Stomach (tissue), 4 donors: ENCODE data around the gene PAQR5.

Source experiments
- CTCF ChIP-seq, 7 experiments: fragments of 450-650 bp in 4 of 7; fragments of 200-600 bp in 3 of 7; sonication (generic) in 3 of 7; IDR thresholded peaks; one replicate each; pipeline ENCODE4 v1.5.1; 2016 to 2019; ENCODE audit warnings: antibody characterized with exemption in 7 of 7, control low read depth in 2 of 7, mild to moderate bottlenecking in 1 of 7
- EP300 ChIP-seq: sonication (generic); formaldehyde crosslinking; IDR thresholded peaks from one replicate; pipeline ENCODE4 v1.6.1; 2017; ENCODE audit warnings: antibody characterized with exemption
- POLR2A ChIP-seq, 4 donors: fragments of 450-650 bp; IDR thresholded peaks; one replicate each; pipeline ENCODE4 v1.6.1; 2016; ENCODE audit warnings: antibody characterized with exemption in 4 of 4, control low read depth in 2 of 4, mild to moderate bottlenecking in 1 of 4, moderate library complexity in 1 of 4
- POLR2AphosphoS5 ChIP-seq, 3 donors: sonication (generic); formaldehyde crosslinking; IDR thresholded peaks; one replicate each; pipeline ENCODE4 v1.6.1; 2016; ENCODE audit warnings: antibody characterized with exemption in 3 of 3

DNA sequence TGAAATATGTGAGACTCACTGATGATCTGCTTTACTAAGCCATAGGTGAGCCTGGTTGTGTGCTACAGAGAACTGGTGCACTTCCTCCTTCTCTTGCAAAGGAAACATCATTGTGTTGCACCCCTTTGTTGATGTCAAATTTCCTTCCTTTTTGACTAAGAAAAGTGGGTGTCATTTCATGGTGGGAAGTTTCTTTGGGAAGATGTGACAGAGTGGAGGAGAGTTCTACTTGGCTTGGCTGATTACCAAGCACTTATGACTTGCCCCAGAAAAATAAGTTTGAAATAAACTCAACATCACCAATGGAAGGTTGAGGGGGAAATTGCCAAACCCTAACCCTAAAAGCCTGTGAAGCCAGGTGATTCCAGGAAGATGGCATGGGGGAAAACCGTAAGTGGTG lies 61.9 kb downstream of the PAQR5 start:
- TF ChIP-seq CTCF (IDR thresholded peaks at IDR 0.05), result no peak
- no peak for TF ChIP-seq POLR2AphosphoS5 (IDR thresholded peaks at IDR 0.05)
- TF ChIP-seq POLR2A (IDR thresholded peaks at IDR 0.05), result no peak
- no peak for TF ChIP-seq EP300
